Mesenchymal stem cell (in vitro differentiated cells and primary cell): Measurements from ENCODE around the gene IL20RA.

ENCODE experiments used
- DNase-seq: peaks from one replicate; pipeline ENCODE4 v3.0.0-alpha.2; 2013
- H2AFZ ChIP-seq: one replicate; pipeline ENCODE4 v1.6.1; 2013; ENCODE audit warnings: low read depth, mild to moderate bottlenecking, control low read depth, inconsistent platforms, low read length, moderate library complexity
- H2AK5ac ChIP-seq: 2 replicates; pipeline ENCODE4 v1.6.1; 2013; ENCODE audit warnings: low read length, moderate library complexity, mild to moderate bottlenecking, inconsistent platforms; ENCODE audit not compliant: severe bottlenecking
- H2BK120ac ChIP-seq: one replicate; pipeline ENCODE4 v1.6.1; 2013; ENCODE audit warnings: low read depth, mild to moderate bottlenecking, inconsistent platforms, low read length, moderate library complexity
- H2BK12ac ChIP-seq, 2 experiments: one replicate each; pipeline ENCODE4 v1.6.1; 2013; ENCODE audit warnings: inconsistent platforms in 2 of 2, low read length in 2 of 2, mild to moderate bottlenecking in 2 of 2, moderate library complexity in 2 of 2, control low read depth in 1 of 2
- H2BK15ac ChIP-seq: one replicate; pipeline ENCODE4 v1.6.1; 2013; ENCODE audit warnings: mild to moderate bottlenecking, low read depth, inconsistent platforms; ENCODE audit not compliant: poor library complexity, severe bottlenecking
- H2BK5ac ChIP-seq: 2 replicates; pipeline ENCODE4 v1.6.1; 2013; ENCODE audit warnings: low read depth, mild to moderate bottlenecking, low read length, control low read depth, inconsistent platforms; ENCODE audit not compliant: poor library complexity, severe bottlenecking
- H3K14ac ChIP-seq, 2 experiments: one replicate each; pipeline ENCODE4 v1.6.1; 2013; ENCODE audit warnings: inconsistent platforms in 2 of 2, low read length in 2 of 2, control low read depth in 1 of 2, mild to moderate bottlenecking in 1 of 2, moderate library complexity in 1 of 2
- H3K18ac ChIP-seq, 2 experiments: one replicate each; pipeline ENCODE4 v1.6.1; 2013; ENCODE audit warnings: inconsistent platforms in 2 of 2, low read length in 2 of 2, control low read depth in 1 of 2, low read depth in 1 of 2, mild to moderate bottlenecking in 1 of 2
- H3K23ac ChIP-seq, 2 experiments: one replicate each; pipeline ENCODE4 v1.6.1; 2013; ENCODE audit warnings: inconsistent platforms in 2 of 2, low read length in 2 of 2, mild to moderate bottlenecking in 2 of 2, moderate library complexity in 2 of 2, control low read depth in 1 of 2
- H3K27ac ChIP-seq: 2 replicates; pipeline ENCODE4 v1.5.1; 2013; ENCODE audit warnings: mild to moderate bottlenecking, moderate library complexity, low read length, control low read depth, inconsistent platforms; ENCODE audit not compliant: poor library complexity, severe bottlenecking
- H3K27me3 ChIP-seq, 2 experiments: 2 replicates each; pipeline versions ENCODE4 v1.6.1 to v1.7.0; 2013; ENCODE audit warnings: low read length in 2 of 2, mild to moderate bottlenecking in 2 of 2, moderate library complexity in 2 of 2, control low read depth in 1 of 2, inconsistent platforms in 1 of 2; ENCODE audit not compliant: control insufficient read depth in 1 of 2, insufficient read depth in 1 of 2
- H3K36me3 ChIP-seq, 2 experiments: 2 replicates each; pipeline versions ENCODE4 v1.6.1 to v1.7.0; 2013; ENCODE audit warnings: low read length in 2 of 2, control low read depth in 1 of 2, inconsistent platforms in 1 of 2, low read depth in 1 of 2, mild to moderate bottlenecking in 1 of 2; ENCODE audit not compliant: insufficient read depth in 2 of 2, control insufficient read depth in 1 of 2
- H3K4ac ChIP-seq, 2 experiments: one replicate each; pipeline ENCODE4 v1.6.1; 2013; ENCODE audit warnings: inconsistent platforms in 2 of 2, low read length in 2 of 2, mild to moderate bottlenecking in 2 of 2, moderate library complexity in 2 of 2, control low read depth in 1 of 2, low read depth in 1 of 2
- H3K4me1 ChIP-seq: 2 replicates; pipeline ENCODE4 v1.6.1; 2013; ENCODE audit warnings: low read depth, low read length, control low read depth; ENCODE audit not compliant: control insufficient read depth, insufficient read depth
- H3K4me2 ChIP-seq: 2 replicates; pipeline ENCODE4 v1.6.1; 2013; ENCODE audit warnings: low read length, mild to moderate bottlenecking, inconsistent platforms; ENCODE audit not compliant: poor library complexity, severe bottlenecking
- H3K4me3 ChIP-seq, 2 experiments: 2 replicates each; pipeline versions ENCODE4 v1.5.1 to v1.7.0; 2013; ENCODE audit warnings: low read length in 2 of 2, mild to moderate bottlenecking in 2 of 2, control low read depth in 1 of 2, low read depth in 1 of 2; ENCODE audit not compliant: insufficient read depth in 1 of 2
- H3K79me1 ChIP-seq: replicated peaks from 2 replicates; pipeline ENCODE4 v1.6.1; 2013; ENCODE audit warnings: mild to moderate bottlenecking, control low read depth, low read length, inconsistent platforms; ENCODE audit not compliant: poor library complexity, severe bottlenecking
- H3K9ac ChIP-seq: 2 replicates; pipeline ENCODE4 v1.7.0; 2013; ENCODE audit warnings: mild to moderate bottlenecking, low read length, moderate library complexity
- H3K9me3 ChIP-seq: 2 replicates; pipeline ENCODE4 v1.7.0; 2013; ENCODE audit warnings: mild to moderate bottlenecking, low read length; ENCODE audit not compliant: control insufficient read depth
- H4K8ac ChIP-seq: one replicate; pipeline ENCODE4 v1.6.1; 2013; ENCODE audit warnings: inconsistent platforms, mild to moderate bottlenecking, low read length, moderate library complexity
- H4K91ac ChIP-seq: one replicate; pipeline ENCODE4 v1.6.1; 2013; ENCODE audit warnings: mild to moderate bottlenecking, low read length, inconsistent platforms
- WGBS: methylation state at CpG from one replicate; pipeline ENCODE4 v1.1.7; 2013; ENCODE audit warnings: mixed read lengths; 5-methylcytosine and 5-hydroxymethylcytosine counted together

The IL20RA gene

GRCh38 chr6:137013738-137014602, 30.8 kb downstream of the IL20RA start:
- H3K23ac ChIP-seq = no peak overlapping the region
- H3K79me1 ChIP-seq = no peaks in the 10 kb centered on the region
- peaks cover 3% of the 10 kb centered on the region for H3K4me1 ChIP-seq
- no peak overlapping the region for H3K4ac ChIP-seq
- peaks cover 0 to 9% of the 10 kb centered on the region in 2 experiments for H3K27me3 ChIP-seq
- H2BK12ac ChIP-seq = no peak overlapping the region
- no peak overlapping the region for H3K14ac ChIP-seq
- no peak overlapping the region for H3K18ac ChIP-seq
- H4K8ac ChIP-seq = no peak overlapping the region
- H3K36me3 ChIP-seq = no peaks in the 10 kb centered on the region
- peak overlapping the region; percentile 62 for H3K9ac ChIP-seq
- no peak overlapping the region for H3K4me2 ChIP-seq
- WGBS = 48% methylated on average over 2 of the region's 5 CpGs
- no peak overlapping the region for H2BK15ac ChIP-seq
- H2AFZ ChIP-seq = no peak overlapping the region
- peak; percentile 61 for DNase-seq
- H3K4me3 ChIP-seq = no peak overlapping the region
- H2AK5ac ChIP-seq = no peak overlapping the region
- H4K91ac ChIP-seq = no peak overlapping the region
- no peak overlapping the region for H2BK120ac ChIP-seq
- H2BK5ac ChIP-seq = no peak overlapping the region
- no peaks in the 10 kb centered on the region for H3K9me3 ChIP-seq
- no peak overlapping the region for H3K27ac ChIP-seq

DNA sequence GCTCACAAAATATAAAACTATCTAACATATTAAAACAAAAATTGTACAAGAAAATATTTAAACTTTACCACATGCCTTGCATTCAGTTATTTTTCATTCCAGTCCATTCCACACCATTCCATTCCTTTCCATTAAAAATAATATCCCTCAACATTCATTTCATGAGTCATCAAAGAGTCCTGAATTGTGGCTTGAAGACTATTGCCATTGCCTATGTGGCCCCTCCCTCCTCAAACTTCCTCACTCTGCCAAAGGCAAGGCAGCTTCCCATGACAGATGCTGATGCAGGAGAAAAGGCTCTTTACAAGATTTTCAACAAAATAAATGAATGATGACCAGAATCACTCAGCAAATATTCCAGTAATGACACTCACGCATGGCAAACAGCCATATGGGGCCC, 31.7 kb downstream of the IL20RA start:
- no peak for DNase-seq
- Histone ChIP-seq H3K4me3 (no peak overlapping the region), H4K8ac (no peak overlapping the region), H2AK5ac (no peak overlapping the region), H2BK120ac (no peak overlapping the region), H3K79me1 (no peaks in the 10 kb centered on the region), H2AFZ (no peak overlapping the region), H2BK12ac (no peak overlapping the region), H3K9me3 (no peaks in the 10 kb centered on the region), H3K18ac (no peak overlapping the region), H3K23ac (no peak overlapping the region), H3K27me3 (peaks cover 0 to 13% of the 10 kb centered on the region in 2 experiments), H3K4me1 (peaks cover 3% of the 10 kb centered on the region), H3K36me3 (no peaks in the 10 kb centered on the region), H3K9ac (peak overlapping the region; percentile 62), H3K27ac (no peak overlapping the region), H3K14ac (no peak overlapping the region), H2BK15ac (no peak overlapping the region), H2BK5ac (no peak overlapping the region), H3K4me2 (no peak overlapping the region), H3K4ac (no peak overlapping the region), H4K91ac (no peak overlapping the region)
- 75% methylated on average over 1 of the region's 1 CpG for WGBS

- H3K4me1 ChIP-seq = peaks cover 3% of the 10 kb centered on the region
Observed at GRCh38 chr6:137011406-137011805, 33.4 kb downstream of the IL20RA start.

DNA sequence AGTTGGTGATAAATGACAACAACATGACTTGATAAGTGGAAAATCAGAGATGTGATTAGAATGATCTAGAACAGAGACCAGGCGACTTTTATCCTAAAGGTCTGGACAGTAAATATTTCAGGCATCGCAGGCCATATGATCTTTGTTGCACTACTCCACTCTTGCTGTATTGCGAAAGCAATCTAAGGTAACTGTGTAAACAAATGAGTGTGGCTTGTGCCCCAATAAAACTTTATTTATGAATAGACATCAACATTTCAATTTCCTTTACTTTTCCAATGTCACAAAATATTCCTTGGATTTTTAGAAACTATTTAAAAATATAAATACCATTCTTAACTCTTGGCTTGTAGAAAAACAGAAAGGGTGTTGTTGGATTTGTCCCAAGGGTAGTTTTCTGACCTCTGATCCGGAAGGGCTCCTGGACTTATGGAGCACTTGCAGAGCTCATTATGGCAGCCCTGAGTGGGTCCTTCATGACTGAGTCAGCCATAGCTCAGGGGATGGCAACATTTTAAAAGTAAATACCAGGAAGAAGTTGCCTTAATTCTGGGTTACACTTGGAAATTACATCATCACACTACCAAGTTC, 34.5 kb downstream of the IL20RA start:
- Histone ChIP-seq H3K18ac (no peak overlapping the region), H3K4me1 (no peaks in the 10 kb centered on the region), H4K91ac (no peak overlapping the region), H4K8ac (no peak overlapping the region), H3K36me3 (no peaks in the 10 kb centered on the region), H3K27me3 (peaks cover 0 to 8% of the 10 kb centered on the region in 2 experiments), H3K4me3 (no peak overlapping the region), H2BK5ac (no peak overlapping the region), H3K4ac (no peak overlapping the region), H2BK15ac (no peak overlapping the region), H2AFZ (no peak overlapping the region), H3K9ac (no peak overlapping the region), H3K27ac (no peak overlapping the region), H2BK12ac (no peak overlapping the region), H3K4me2 (no peak overlapping the region), H2BK120ac (no peak overlapping the region), H2AK5ac (no peak overlapping the region), H3K9me3 (no peaks in the 10 kb centered on the region), H3K79me1 (no peaks in the 10 kb centered on the region), H3K14ac (no peak overlapping the region), H3K23ac (no peak overlapping the region)
- no peak for DNase-seq
- 80% methylated on average over 2 of the region's 4 CpGs for WGBS

More at GRCh38 chr6:137011406-137011805, 33.4 kb downstream of the IL20RA start:
- H2BK5ac ChIP-seq = no peak overlapping the region
- no peak overlapping the region for H3K14ac ChIP-seq
- no peak overlapping the region for H3K4me3 ChIP-seq
- H2AK5ac ChIP-seq = no peak overlapping the region
- peaks cover 0 to 13% of the 10 kb centered on the region in 2 experiments for H3K27me3 ChIP-seq
- no peak overlapping the region for H2BK120ac ChIP-seq
- no peaks in the 10 kb centered on the region for H3K79me1 ChIP-seq
- no peak overlapping the region for H3K27ac ChIP-seq
- DNase-seq = no peak
- H3K36me3 ChIP-seq = no peaks in the 10 kb centered on the region
- no peak overlapping the region for H3K4ac ChIP-seq
- H3K9ac ChIP-seq = no peak overlapping the region
- no peak overlapping the region for H2AFZ ChIP-seq
- no peak overlapping the region for H2BK15ac ChIP-seq
- H4K91ac ChIP-seq = no peak overlapping the region
- H2BK12ac ChIP-seq = no peak overlapping the region
- WGBS = 65% methylated on average over 2 of the region's 2 CpGs
- no peaks in the 10 kb centered on the region for H3K9me3 ChIP-seq
- no peak overlapping the region for H3K4me2 ChIP-seq
- H3K23ac ChIP-seq = no peak overlapping the region
- no peak overlapping the region for H3K18ac ChIP-seq
- H4K8ac ChIP-seq = no peak overlapping the region
